BE2C (cell line): ENCODE data around the gene OTUD3.

ENCODE experiments used
- DNase-seq: peaks from one replicate; pipeline ENCODE4 v3.0.0-alpha.2; 2020
- H3K27me3 ChIP-seq: fragments of 250-450 bp; sonication (Bioruptor Pico); 2 replicates; pipeline ENCODE4 v1.5.1; 2020; ENCODE audit warnings: mild to moderate bottlenecking
- H3K36me3 ChIP-seq: fragments of 250-450 bp; sonication (Bioruptor Pico); 2 replicates; pipeline ENCODE4 v1.5.1; 2020; ENCODE audit warnings: mild to moderate bottlenecking
- H3K4me1 ChIP-seq: fragments of 250-450 bp; sonication (Bioruptor Pico); 2 replicates; pipeline ENCODE4 v1.5.1; 2020
- H3K4me3 ChIP-seq: 2 replicates; pipeline ENCODE4 v1.5.1; 2011; ENCODE audit warnings: low read depth, low read length
- H3K9me3 ChIP-seq: fragments of 250-450 bp; sonication (Bioruptor Pico); 2 replicates; pipeline ENCODE4 v1.5.1; 2020
- TF ChIP-seq, protein P1 (sequence below): IDR thresholded peaks from 2 replicates; pipeline ENCODE4 v1.5.1; 2012; ENCODE audit warnings: mild to moderate bottlenecking, low read depth, low read length

The OTUD3 gene

DNA sequence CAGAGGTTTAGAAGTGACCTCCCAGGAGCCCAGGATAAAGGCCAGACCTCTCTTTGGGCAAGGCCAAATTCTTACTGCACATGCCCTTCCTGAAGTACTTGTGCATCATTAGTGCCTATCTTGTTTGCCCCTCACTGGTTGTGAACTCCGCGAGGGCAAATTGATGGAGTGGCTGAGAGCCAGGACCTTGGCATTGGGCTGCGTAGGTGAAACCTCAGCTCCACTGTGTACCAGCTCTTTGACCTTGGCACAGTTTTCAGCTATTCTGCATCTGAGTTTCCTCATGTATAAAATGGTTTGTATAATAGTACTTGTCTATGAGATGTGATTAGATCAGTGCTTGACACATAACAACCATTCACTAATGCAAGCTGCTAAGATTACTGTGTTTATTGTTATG, 11.5 kb downstream of the OTUD3 start:
- Histone ChIP-seq H3K4me1 (no peaks in the 10 kb centered on the region), H3K36me3 (peaks cover 19% of the 10 kb centered on the region), H3K27me3 (no peaks in the 10 kb centered on the region), H3K9me3 (no peaks in the 10 kb centered on the region), H3K4me3 (no peak overlapping the region)
- TF ChIP-seq, protein P1, sequence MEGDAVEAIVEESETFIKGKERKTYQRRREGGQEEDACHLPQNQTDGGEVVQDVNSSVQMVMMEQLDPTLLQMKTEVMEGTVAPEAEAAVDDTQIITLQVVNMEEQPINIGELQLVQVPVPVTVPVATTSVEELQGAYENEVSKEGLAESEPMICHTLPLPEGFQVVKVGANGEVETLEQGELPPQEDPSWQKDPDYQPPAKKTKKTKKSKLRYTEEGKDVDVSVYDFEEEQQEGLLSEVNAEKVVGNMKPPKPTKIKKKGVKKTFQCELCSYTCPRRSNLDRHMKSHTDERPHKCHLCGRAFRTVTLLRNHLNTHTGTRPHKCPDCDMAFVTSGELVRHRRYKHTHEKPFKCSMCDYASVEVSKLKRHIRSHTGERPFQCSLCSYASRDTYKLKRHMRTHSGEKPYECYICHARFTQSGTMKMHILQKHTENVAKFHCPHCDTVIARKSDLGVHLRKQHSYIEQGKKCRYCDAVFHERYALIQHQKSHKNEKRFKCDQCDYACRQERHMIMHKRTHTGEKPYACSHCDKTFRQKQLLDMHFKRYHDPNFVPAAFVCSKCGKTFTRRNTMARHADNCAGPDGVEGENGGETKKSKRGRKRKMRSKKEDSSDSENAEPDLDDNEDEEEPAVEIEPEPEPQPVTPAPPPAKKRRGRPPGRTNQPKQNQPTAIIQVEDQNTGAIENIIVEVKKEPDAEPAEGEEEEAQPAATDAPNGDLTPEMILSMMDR: no peak
- DNase-seq: no peak

DNA sequence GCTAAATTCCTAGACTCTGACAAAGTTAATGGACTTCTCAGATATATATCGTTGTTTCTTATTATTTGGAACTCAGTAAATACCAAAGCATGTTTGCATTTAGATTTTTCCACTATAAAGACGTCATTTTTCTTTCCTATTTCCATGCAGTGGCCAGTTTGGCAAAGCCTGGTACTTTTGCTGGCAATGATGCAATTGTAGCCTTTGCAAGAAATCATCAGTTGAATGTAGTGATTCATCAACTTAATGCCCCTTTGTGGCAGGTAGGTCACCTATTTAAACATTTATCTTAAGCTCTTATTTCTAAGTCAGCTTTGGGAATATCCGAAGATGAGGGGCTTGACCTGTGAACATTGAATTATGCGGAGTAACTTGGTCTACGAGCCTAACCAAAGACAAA, 12.0 kb downstream of the OTUD3 start:
- H3K36me3 ChIP-seq: peaks cover 22% of the 10 kb centered on the region
- no peak for DNase-seq

DNA sequence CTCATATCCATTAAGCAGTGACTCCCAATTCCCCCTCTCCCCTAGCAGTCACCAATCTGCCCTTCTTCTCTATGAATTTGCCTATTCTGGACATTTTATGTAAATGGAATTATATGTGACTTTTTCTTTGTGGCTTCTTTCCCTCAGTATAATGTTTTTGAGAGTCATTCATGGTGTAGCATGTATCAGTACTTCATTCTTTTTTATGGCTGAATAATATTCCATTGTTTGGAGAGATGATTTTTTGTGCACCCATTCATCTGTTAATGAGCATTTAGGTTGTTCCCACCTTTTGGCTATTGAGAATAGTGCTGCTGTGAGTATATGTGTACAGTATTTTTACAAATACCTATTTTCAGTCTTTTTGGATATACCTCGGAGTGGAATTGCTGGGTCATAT, 19.5 kb downstream of the OTUD3 start:
- Histone ChIP-seq H3K4me3 (no peak overlapping the region), H3K27me3 (no peaks in the 10 kb centered on the region), H3K4me1 (no peaks in the 10 kb centered on the region), H3K9me3 (no peaks in the 10 kb centered on the region), H3K36me3 (peaks cover 9% of the 10 kb centered on the region)
- TF ChIP-seq, protein P1: no peak
- no peak for DNase-seq

More for the DNA sequence above, 12.0 kb downstream of the OTUD3 start:
- Histone ChIP-seq H3K4me1 (no peaks in the 10 kb centered on the region), H3K4me3 (no peak overlapping the region), H3K9me3 (no peaks in the 10 kb centered on the region), H3K27me3 (no peaks in the 10 kb centered on the region)
- TF ChIP-seq, protein P1: no peak

DNA sequence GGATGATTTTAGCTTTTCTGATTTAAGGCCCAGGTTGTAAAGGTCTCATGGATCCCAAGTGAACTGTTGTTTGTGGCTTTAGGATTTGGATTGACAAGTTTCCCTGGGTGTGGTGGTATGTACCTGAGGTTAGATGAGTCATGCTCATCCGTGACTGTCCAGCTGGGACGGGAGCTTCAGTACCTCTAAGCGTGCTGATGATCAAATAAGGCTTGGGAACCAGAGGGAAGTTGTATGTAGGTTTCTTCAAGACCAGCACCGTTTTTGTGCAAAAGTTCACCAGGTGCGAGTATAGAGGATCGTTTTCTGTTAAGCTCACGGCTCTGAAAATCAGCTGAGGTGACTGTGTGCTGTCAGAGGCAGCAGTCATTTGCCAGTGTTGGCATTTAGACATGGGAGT, 21.4 kb downstream of the OTUD3 start:
- Histone ChIP-seq H3K4me1 (no peaks in the 10 kb centered on the region), H3K36me3 (peaks cover 13% of the 10 kb centered on the region), H3K9me3 (no peaks in the 10 kb centered on the region), H3K27me3 (no peaks in the 10 kb centered on the region), H3K4me3 (no peak overlapping the region)
- no peak for DNase-seq
- TF ChIP-seq, protein P1: no peak

DNA sequence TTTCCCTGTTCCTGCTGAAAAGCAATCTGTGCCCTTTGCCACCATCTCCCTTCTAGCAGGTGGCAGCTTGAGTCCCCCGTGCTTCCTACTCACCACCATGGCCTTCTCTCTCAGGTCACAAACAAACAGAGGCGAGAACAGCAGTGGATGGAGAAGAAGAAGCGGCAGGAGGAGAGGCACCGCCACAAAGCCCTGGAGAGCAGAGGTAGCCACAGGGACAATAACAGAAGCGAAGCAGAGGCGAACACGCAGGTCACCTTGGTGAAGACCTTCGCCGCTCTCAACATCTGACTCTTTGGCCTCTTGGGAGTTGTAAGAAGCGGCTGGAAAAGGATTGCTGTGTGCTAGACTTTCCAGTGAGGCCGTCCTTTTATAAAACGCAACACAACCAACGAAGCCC, 25.3 kb downstream of the OTUD3 start:
- H3K9me3 ChIP-seq: no peaks in the 10 kb centered on the region
- H3K4me1 ChIP-seq: no peaks in the 10 kb centered on the region
- H3K27me3 ChIP-seq: no peaks in the 10 kb centered on the region
- H3K36me3 ChIP-seq: peaks cover 23% of the 10 kb centered on the region
- DNase-seq: no peak
- H3K4me3 ChIP-seq: no peak overlapping the region
- TF ChIP-seq, protein P1: no peak

DNA sequence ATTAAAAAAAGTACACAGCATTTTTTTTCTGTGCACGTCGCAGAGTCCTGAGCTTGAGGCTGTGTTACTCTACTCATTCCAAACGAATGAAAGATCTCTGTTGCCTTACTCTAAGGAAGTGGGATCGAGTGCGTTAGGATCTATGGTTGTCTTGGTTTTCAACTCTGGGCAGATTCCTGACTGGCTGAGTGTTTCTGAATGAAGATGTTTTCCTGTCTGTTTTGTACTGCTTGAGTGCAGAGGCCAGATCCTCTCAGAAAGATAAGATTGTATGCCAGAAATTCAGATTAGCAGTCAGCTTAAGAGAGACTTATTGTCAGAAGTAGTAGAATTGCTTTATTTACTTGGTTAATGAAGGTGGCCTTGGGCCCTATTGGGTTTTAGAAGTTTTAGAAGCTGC, 27.2 kb downstream of the OTUD3 start:
- Histone ChIP-seq H3K4me3 (no peak overlapping the region), H3K4me1 (no peaks in the 10 kb centered on the region), H3K27me3 (no peaks in the 10 kb centered on the region), H3K36me3 (peaks cover 24% of the 10 kb centered on the region), H3K9me3 (no peaks in the 10 kb centered on the region)
- TF ChIP-seq, protein P1: no peak
- DNase-seq: no peak
